Activated CD8-positive, alpha-beta T cell treated with anti-CD3 and anti-CD28 coated beads for 36 hours (primary cell): Measurements from ENCODE around the gene VTA1. TPM values are rescaled to one million over a fixed set of nuclear protein-coding genes. Genes with fewer than 3 reads are reported as not detected.

Experiments
- ATAC-seq: fragments of 200-7000 bp; cut with Tn5 transposase; one replicate; pipeline ENCODE4 v1.10.0; 2021; ENCODE audit warnings: mild to moderate bottlenecking, moderate library complexity
- CTCF ChIA-PET: fragments of 350-600 bp; sonication (Branson Sonifier 250); formaldehyde crosslinking; loops from one replicate; lab custom pipeline; 2021; ENCODE audit warnings: antibody characterized with exemption; lab: Charles Lee
- POLR2A ChIA-PET: fragments of 350-600 bp; sonication (Branson Sonifier 250); formaldehyde crosslinking; loops from one replicate; lab custom pipeline; 2021; ENCODE audit warnings: antibody characterized with exemption; lab: Charles Lee
- DNase-seq: peaks from one replicate; pipeline ENCODE4 v3.0.0-alpha.2; 2020
- H3K27ac Mint-ChIP-seq: one replicate; pipeline ENCODE4 v1.8.0; 2021; ENCODE audit warnings: mild to moderate bottlenecking, mixed read lengths
- H3K27me3 Mint-ChIP-seq: one replicate; pipeline ENCODE4 v1.8.0; 2021; ENCODE audit warnings: mixed read lengths
- H3K36me3 Mint-ChIP-seq: one replicate; pipeline ENCODE4 v1.8.0; 2021; ENCODE audit warnings: low read depth, mixed read lengths
- H3K4me1 Mint-ChIP-seq: one replicate; pipeline ENCODE4 v1.8.0; 2021; ENCODE audit warnings: low read depth, mixed read lengths
- H3K4me3 Mint-ChIP-seq: one replicate; pipeline ENCODE4 v1.8.0; 2021; ENCODE audit warnings: mild to moderate bottlenecking, moderate library complexity, mixed read lengths
- H3K9me3 Mint-ChIP-seq: one replicate; pipeline ENCODE4 v1.8.0; 2021; ENCODE audit warnings: mixed read lengths
- intact Hi-C: fragments of 100-400 bp; cut with micrococcal nuclease; formaldehyde crosslinking; loops from one replicate; pipeline ENCODE4 v1.10.0; 2022
- total RNA-seq, 2 experiments: library from RNA; stranded (reverse); gene quantifications; one replicate each; pipeline ENCODE4 v1.2.3, GENCODE V29; 2021
- TF ChIP-seq, protein P1 (sequence below): fragments of 200-600 bp; IDR thresholded peaks from one replicate; pipeline ENCODE4 v1.8.0; 2022; ENCODE audit warnings: antibody characterized with exemption, mild to moderate bottlenecking

The VTA1 gene
- total RNA-seq, 2 experiments from 2014 or later = 53.8 to 57.1 TPM

DNA sequence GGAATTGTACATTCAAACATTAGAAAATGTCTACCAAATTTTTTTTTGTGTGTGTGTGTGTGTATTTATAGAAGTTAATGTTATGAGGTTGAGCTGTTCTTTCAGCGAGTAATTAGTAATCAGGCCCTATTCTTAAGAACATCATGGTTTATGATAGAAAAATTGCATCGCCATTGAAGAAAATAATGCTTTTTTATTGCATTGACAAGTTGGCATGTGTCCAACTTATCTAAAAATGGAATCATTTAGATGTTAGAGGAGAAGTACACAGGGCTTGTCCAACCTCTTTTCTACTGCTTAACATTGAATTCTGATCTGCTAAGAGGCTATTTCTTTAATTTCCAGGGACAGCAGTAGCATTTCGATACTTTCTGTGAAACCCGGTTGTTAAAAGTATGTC is 93.1 kb downstream of the VTA1 start:
- CTCF ChIA-PET = no interaction called here
- ATAC-seq = no peak

GRCh38 chr6:142241061-142241460 is 94.0 kb downstream of the VTA1 start:
- no peaks in the 10 kb centered on the region for H3K36me3 Mint-ChIP-seq
- DNase-seq (no peak), ATAC-seq (no peak)
- H3K27ac Mint-ChIP-seq = no peak overlapping the region
- CTCF ChIA-PET = no interaction called here
- no peaks in the 10 kb centered on the region for H3K9me3 Mint-ChIP-seq
- TF ChIP-seq, protein P1, sequence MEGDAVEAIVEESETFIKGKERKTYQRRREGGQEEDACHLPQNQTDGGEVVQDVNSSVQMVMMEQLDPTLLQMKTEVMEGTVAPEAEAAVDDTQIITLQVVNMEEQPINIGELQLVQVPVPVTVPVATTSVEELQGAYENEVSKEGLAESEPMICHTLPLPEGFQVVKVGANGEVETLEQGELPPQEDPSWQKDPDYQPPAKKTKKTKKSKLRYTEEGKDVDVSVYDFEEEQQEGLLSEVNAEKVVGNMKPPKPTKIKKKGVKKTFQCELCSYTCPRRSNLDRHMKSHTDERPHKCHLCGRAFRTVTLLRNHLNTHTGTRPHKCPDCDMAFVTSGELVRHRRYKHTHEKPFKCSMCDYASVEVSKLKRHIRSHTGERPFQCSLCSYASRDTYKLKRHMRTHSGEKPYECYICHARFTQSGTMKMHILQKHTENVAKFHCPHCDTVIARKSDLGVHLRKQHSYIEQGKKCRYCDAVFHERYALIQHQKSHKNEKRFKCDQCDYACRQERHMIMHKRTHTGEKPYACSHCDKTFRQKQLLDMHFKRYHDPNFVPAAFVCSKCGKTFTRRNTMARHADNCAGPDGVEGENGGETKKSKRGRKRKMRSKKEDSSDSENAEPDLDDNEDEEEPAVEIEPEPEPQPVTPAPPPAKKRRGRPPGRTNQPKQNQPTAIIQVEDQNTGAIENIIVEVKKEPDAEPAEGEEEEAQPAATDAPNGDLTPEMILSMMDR = no peak
- POLR2A ChIA-PET = no interaction called here
- intact Hi-C loops = no loop called here
- H3K4me1 Mint-ChIP-seq = no peaks in the 10 kb centered on the region
- no peak overlapping the region for H3K4me3 Mint-ChIP-seq
- H3K27me3 Mint-ChIP-seq = no peaks in the 10 kb centered on the region

More for the DNA sequence above, 93.1 kb downstream of the VTA1 start:
- no peaks in the 10 kb centered on the region for H3K27me3 Mint-ChIP-seq
- POLR2A ChIA-PET = no interaction called here
- H3K9me3 Mint-ChIP-seq = no peaks in the 10 kb centered on the region
- no peak overlapping the region for H3K27ac Mint-ChIP-seq
- no peak for DNase-seq
- no peaks in the 10 kb centered on the region for H3K36me3 Mint-ChIP-seq
- H3K4me3 Mint-ChIP-seq = no peak overlapping the region
- TF ChIP-seq, protein P1 = no peak
- no peaks in the 10 kb centered on the region for H3K4me1 Mint-ChIP-seq
- intact Hi-C loops = no loop called here

DNA sequence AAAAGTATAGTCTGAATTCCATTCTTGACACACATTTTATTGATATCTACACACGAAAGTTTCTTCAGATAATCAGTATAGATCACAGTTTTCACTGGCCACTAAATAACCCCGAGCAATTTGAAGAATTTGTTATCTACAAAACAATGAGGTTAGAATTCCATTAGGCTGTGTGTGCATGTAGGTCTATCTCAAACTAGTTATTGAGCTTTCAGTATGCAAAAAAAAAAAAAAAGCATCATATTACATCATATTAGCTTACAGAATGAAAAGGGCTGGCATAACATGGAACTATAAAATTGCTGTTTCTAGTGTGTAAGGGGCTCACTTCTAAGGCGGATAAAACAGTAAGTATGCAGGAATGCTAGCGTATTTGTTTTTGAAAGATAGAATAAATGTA is 95.2 kb downstream of the VTA1 start:
- H3K27me3 Mint-ChIP-seq = no peaks in the 10 kb centered on the region
- ATAC-seq (no peak), DNase-seq (no peak)
- CTCF ChIA-PET = interaction anchor here (0.9 to 2.3 kb wide), 3 partner anchors 9 to 18 kb away, joined by 5 to 7 read pairs (median 5); no protein-coding TSS in a partner anchor
- H3K9me3 Mint-ChIP-seq = no peaks in the 10 kb centered on the region
- no peak overlapping the region for H3K27ac Mint-ChIP-seq
- no peaks in the 10 kb centered on the region for H3K4me1 Mint-ChIP-seq
- intact Hi-C loops = no loop called here
- no peaks in the 10 kb centered on the region for H3K36me3 Mint-ChIP-seq
- TF ChIP-seq, protein P1 = no peak
- H3K4me3 Mint-ChIP-seq = no peak overlapping the region
- POLR2A ChIA-PET = no interaction called here

GRCh38 chr6:142246960-142247359 is 99.9 kb downstream of the VTA1 start:
- ATAC-seq (no peak), DNase-seq (no peak)
- TF ChIP-seq, protein P1 = no peak
- POLR2A ChIA-PET = no interaction called here
- intact Hi-C loops = no loop called here
- Mint-ChIP-seq H3K9me3 (no peaks in the 10 kb centered on the region), H3K27ac (no peak overlapping the region), H3K4me1 (no peaks in the 10 kb centered on the region), H3K27me3 (peaks cover 2% of the 10 kb centered on the region), H3K36me3 (no peaks in the 10 kb centered on the region), H3K4me3 (no peak overlapping the region)
- CTCF ChIA-PET = no interaction called here

- no peaks in the 10 kb centered on the region for H3K36me3 Mint-ChIP-seq
- no peak for DNase-seq
- no peak overlapping the region for H3K27ac Mint-ChIP-seq
- H3K27me3 Mint-ChIP-seq = peaks cover 2% of the 10 kb centered on the region
- H3K4me1 Mint-ChIP-seq = no peaks in the 10 kb centered on the region
- ChIA-PET CTCF (no interaction called here), POLR2A (no interaction called here)
- H3K9me3 Mint-ChIP-seq = no peaks in the 10 kb centered on the region
- TF ChIP-seq, protein P1 = no peak
- H3K4me3 Mint-ChIP-seq = no peak overlapping the region
- intact Hi-C loops = no loop called here
- no peak for ATAC-seq
Measured at GRCh38 chr6:142249266-142249665, 102.2 kb downstream of the VTA1 start.
